ENCODE measurements around the gene ELN. TPM values are rescaled to one million over a fixed set of nuclear protein-coding genes. Genes with fewer than 3 reads are reported as not detected.

Gene ELN
- total and polyA plus RNA-seq, 2 of the 4 experiments (the other 2 are of a cell fraction) = 2.2 to 14.3 TPM

DNA sequence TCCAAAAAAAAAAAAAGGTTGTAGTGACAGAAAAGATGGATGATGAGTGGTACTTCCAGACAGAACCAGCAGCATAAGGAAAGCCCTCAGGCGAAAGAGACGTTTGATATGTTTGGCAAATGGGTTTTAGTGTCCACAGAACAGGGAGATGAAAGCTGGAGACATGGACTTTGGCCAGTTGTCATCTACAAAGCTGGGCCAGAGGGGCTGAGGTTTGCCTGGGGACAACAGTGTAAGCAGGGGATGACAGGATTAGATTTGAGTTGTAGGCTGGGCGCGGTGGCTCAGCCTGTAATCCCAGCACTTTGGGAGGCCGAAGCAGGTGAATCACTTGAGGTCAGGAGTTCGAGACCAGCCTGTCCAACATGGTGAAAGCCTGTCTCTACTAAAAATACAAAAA, 47.8 kb upstream of the ELN start:
- H2BK15ac ChIP-seq (ENCODE audit: low read depth, low read length) = no peak overlapping the region
- POLR2A ChIA-PET (ENCODE audit: unreplicated experiment) = no interaction called here
- no peak overlapping the region for H3K27ac ChIP-seq (ENCODE audit: insufficient read depth, low read length)
- H4K5ac ChIP-seq (ENCODE audit: low read depth, low read length) = no peak overlapping the region
- no peak overlapping the region for H2AK9ac ChIP-seq (replicated peaks; ENCODE audit: low read depth, low read length, poor library complexity)
- no peaks in the 10 kb centered on the region for H3K36me3 ChIP-seq (ENCODE audit: control insufficient read depth, insufficient read depth, low read length)
- BruUV-seq (replicated peaks) = no TSS peak
- no peak overlapping the region for H2BK120ac ChIP-seq (ENCODE audit: low read depth, low read length)
- H4K91ac ChIP-seq (ENCODE audit: insufficient read depth, low read depth, low read length) = no peak overlapping the region
- H4K20me1 ChIP-seq (ENCODE audit: insufficient read depth, low read length) = no peaks in the 10 kb centered on the region
- dilution Hi-C loops (cut with HindIII; ENCODE audit: low sequenced_read_pairs, unreplicated experiment) = no loop called here
- in situ Hi-C loops (cut with MboI; ENCODE audit: low sequenced_read_pairs) = no loop called here
- H3K4ac ChIP-seq (ENCODE audit: low read depth, low read length) = no peak overlapping the region
- H3K9me3 ChIP-seq (ENCODE audit: control insufficient read depth, insufficient read depth, low read length) = no peaks in the 10 kb centered on the region
- intact Hi-C loops (cut with micrococcal nuclease) = no loop called here
- peaks cover 3% of the 10 kb centered on the region; the same call in 1 of the 2 replicates for H3K9me1 ChIP-seq (ENCODE audit: insufficient read depth, low read length)
- no peaks in the 10 kb centered on the region for H3K4me1 ChIP-seq (ENCODE audit: control insufficient read depth, insufficient read depth, low read length)
- H2BK5ac ChIP-seq (ENCODE audit: low read depth, low read length, poor library complexity, severe bottlenecking) = no peak overlapping the region
- no peak overlapping the region for H3K23ac ChIP-seq (ENCODE audit: low read depth, low read length)
- H3K56ac ChIP-seq (ENCODE audit: extremely low read depth, insufficient read depth, low read length) = no peak overlapping the region
- H3K9ac ChIP-seq (ENCODE audit: low read depth, low read length) = no peak overlapping the region
- CTCF ChIA-PET = no interaction called here
- H2BK20ac ChIP-seq (ENCODE audit: low read depth, low read length) = no peak overlapping the region
- H4K8ac ChIP-seq (ENCODE audit: low read depth in 2 of 2, low read length in 2 of 2) = no peak overlapping the region
- H3K27me3 ChIP-seq (ENCODE audit: control insufficient read depth, insufficient read depth, low read length) = no peaks in the 10 kb centered on the region
- no peak overlapping the region for H3K4me3 ChIP-seq (ENCODE audit: insufficient read depth, low read depth, low read length)
- no peak overlapping the region for H2AK5ac ChIP-seq (ENCODE audit: low read depth, low read length)
- ATAC-seq (ENCODE audit: low read depth) = no peak
- H3K18ac ChIP-seq (ENCODE audit: low read depth, low read length) = no peak overlapping the region
- DNase-seq = no peak
- no peaks in the 10 kb centered on the region for H3K79me1 ChIP-seq (ENCODE audit: low read depth in 1 of 2, low read length in 2 of 2)
- TF ChIP-seq, protein P1, sequence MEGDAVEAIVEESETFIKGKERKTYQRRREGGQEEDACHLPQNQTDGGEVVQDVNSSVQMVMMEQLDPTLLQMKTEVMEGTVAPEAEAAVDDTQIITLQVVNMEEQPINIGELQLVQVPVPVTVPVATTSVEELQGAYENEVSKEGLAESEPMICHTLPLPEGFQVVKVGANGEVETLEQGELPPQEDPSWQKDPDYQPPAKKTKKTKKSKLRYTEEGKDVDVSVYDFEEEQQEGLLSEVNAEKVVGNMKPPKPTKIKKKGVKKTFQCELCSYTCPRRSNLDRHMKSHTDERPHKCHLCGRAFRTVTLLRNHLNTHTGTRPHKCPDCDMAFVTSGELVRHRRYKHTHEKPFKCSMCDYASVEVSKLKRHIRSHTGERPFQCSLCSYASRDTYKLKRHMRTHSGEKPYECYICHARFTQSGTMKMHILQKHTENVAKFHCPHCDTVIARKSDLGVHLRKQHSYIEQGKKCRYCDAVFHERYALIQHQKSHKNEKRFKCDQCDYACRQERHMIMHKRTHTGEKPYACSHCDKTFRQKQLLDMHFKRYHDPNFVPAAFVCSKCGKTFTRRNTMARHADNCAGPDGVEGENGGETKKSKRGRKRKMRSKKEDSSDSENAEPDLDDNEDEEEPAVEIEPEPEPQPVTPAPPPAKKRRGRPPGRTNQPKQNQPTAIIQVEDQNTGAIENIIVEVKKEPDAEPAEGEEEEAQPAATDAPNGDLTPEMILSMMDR (conservative IDR thresholded peaks at IDR 0.05; ENCODE audit: low read depth, low read length) = no peak
- TF ChIP-seq RAD21 (IDR thresholded peaks at IDR 0.05; ENCODE audit: low read length) = no peak
- TF ChIP-seq MAFK (IDR thresholded peaks at IDR 0.05; ENCODE audit: low read depth, low read length) = no peak
- TF ChIP-seq POLR2A (IDR thresholded peaks at IDR 0.05; ENCODE audit: low read depth, low read length) = no peak
- TF ChIP-seq, protein P2, sequence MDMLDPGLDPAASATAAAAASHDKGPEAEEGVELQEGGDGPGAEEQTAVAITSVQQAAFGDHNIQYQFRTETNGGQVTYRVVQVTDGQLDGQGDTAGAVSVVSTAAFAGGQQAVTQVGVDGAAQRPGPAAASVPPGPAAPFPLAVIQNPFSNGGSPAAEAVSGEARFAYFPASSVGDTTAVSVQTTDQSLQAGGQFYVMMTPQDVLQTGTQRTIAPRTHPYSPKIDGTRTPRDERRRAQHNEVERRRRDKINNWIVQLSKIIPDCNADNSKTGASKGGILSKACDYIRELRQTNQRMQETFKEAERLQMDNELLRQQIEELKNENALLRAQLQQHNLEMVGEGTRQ (IDR thresholded peaks at IDR 0.05; ENCODE audit: low read depth, low read length) = no peak
- TF ChIP-seq SMC3 (IDR thresholded peaks at IDR 0.05; ENCODE audit: low read depth, low read length) = no peak
- no peak for TF ChIP-seq CHD1 (IDR thresholded peaks at IDR 0.05; ENCODE audit: low read depth, low read length)
- TF ChIP-seq FOS (IDR thresholded peaks at IDR 0.05; ENCODE audit: low read depth, low read length) = no peak
- TF ChIP-seq, protein P3, sequence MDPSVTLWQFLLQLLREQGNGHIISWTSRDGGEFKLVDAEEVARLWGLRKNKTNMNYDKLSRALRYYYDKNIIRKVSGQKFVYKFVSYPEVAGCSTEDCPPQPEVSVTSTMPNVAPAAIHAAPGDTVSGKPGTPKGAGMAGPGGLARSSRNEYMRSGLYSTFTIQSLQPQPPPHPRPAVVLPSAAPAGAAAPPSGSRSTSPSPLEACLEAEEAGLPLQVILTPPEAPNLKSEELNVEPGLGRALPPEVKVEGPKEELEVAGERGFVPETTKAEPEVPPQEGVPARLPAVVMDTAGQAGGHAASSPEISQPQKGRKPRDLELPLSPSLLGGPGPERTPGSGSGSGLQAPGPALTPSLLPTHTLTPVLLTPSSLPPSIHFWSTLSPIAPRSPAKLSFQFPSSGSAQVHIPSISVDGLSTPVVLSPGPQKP (IDR thresholded peaks at IDR 0.05; ENCODE audit: borderline replicate concordance, low read depth, low read length) = no peak
- TF ChIP-seq MAZ (IDR thresholded peaks at IDR 0.05; ENCODE audit: borderline replicate concordance, low read depth, low read length) = no peak
- TF ChIP-seq NFE2L2 (IDR thresholded peaks at IDR 0.05; ENCODE audit: low read depth, low read length) = no peak
- TF ChIP-seq CEBPB (IDR thresholded peaks at IDR 0.05; ENCODE audit: low read depth, low read length) = no peak
- no peak for TF ChIP-seq RCOR1 (IDR thresholded peaks at IDR 0.05; ENCODE audit: insufficient replicate concordance, low read length)
- no peak for TF ChIP-seq MXI1 (IDR thresholded peaks at IDR 0.05; ENCODE audit: borderline replicate concordance, low read depth, low read length)
- TF ChIP-seq RFX5 (IDR thresholded peaks at IDR 0.05; ENCODE audit: low read depth, low read length) = no peak
- TF ChIP-seq BHLHE40 (IDR thresholded peaks at IDR 0.05; ENCODE audit: low read depth, low read length) = no peak
- no peak overlapping the region for H3K4me2 ChIP-seq (ENCODE audit: low read depth, low read length)
- WGBS, 2 experiments (ENCODE audit: extremely low coverage in 2 of 2, insufficient read length in 1 of 2) = 90% methylated on average over 2 of the region's 6 CpGs; no CpG with 5 or more reads in 1 of the 2 experiments
- no peak overlapping the region for H2AFZ ChIP-seq (replicated peaks; ENCODE audit: low read length, poor library complexity)
- H3K14ac ChIP-seq (replicated peaks; ENCODE audit: low read depth, low read length) = no peak overlapping the region

Data from IMR-90 (cell line).